Trophoblast cell (in vitro differentiated cells and primary cell): ENCODE results near the gene SLC6A5. TPM values are rescaled to one million over a fixed set of nuclear protein-coding genes. Genes with fewer than 3 reads are reported as not detected.
A peak's percentile ranks its signal among the peaks of the same experiment; 100 is the strongest.
"Not testable (repeated sequence)": the region's sequence is repeated elsewhere in the genome, so short reads cannot be mapped to it uniquely, and the experiment has no call there.

Source experiments
- DNase-seq, 2 donors: peaks; one replicate each; pipeline ENCODE4 v3.0.0-alpha.2; 2016
- H2AFZ ChIP-seq: 2 replicates; pipeline ENCODE4 v1.6.1; 2013; ENCODE audit warnings: low read length, moderate library complexity, mild to moderate bottlenecking; ENCODE audit not compliant: insufficient read depth, poor library complexity
- H2AK5ac ChIP-seq: 2 replicates; pipeline ENCODE4 v1.6.1; 2013; ENCODE audit warnings: mild to moderate bottlenecking, low read length
- H2BK120ac ChIP-seq: 2 replicates; pipeline ENCODE4 v1.6.1; 2013; ENCODE audit warnings: low read length, mild to moderate bottlenecking, moderate library complexity; ENCODE audit not compliant: insufficient read depth, poor library complexity
- H2BK12ac ChIP-seq: 2 replicates; pipeline ENCODE4 v1.6.1; 2013; ENCODE audit warnings: mild to moderate bottlenecking, low read length, moderate library complexity
- H2BK5ac ChIP-seq: 2 replicates; pipeline ENCODE4 v1.6.1; 2013; ENCODE audit warnings: low read length, low read depth, moderate library complexity, mild to moderate bottlenecking; ENCODE audit not compliant: poor library complexity
- H3K14ac ChIP-seq: 2 replicates; pipeline ENCODE4 v1.6.1; 2013; ENCODE audit warnings: mild to moderate bottlenecking, low read length
- H3K18ac ChIP-seq: 2 replicates; pipeline ENCODE4 v1.6.1; 2013; ENCODE audit warnings: mild to moderate bottlenecking, low read length
- H3K23ac ChIP-seq: 2 replicates; pipeline ENCODE4 v1.6.1; 2013; ENCODE audit warnings: low read length
- H3K27ac ChIP-seq: 2 replicates; pipeline ENCODE4 v1.5.1; 2013; ENCODE audit warnings: low read depth, mild to moderate bottlenecking, inconsistent platforms, low read length, moderate library complexity
- H3K27me3 ChIP-seq: 2 replicates; pipeline ENCODE4 v1.6.1; 2013; ENCODE audit warnings: inconsistent platforms, mild to moderate bottlenecking, low read length, moderate library complexity; ENCODE audit not compliant: insufficient read depth
- H3K36me3 ChIP-seq, 2 experiments: 1 replicate in 1 of 2; 2 replicates in 1 of 2; pipeline ENCODE4 v1.6.1; 2013; ENCODE audit warnings: low read length in 2 of 2, mild to moderate bottlenecking in 2 of 2, moderate library complexity in 1 of 2; ENCODE audit not compliant: insufficient read depth in 2 of 2, control insufficient read depth in 1 of 2
- H3K4ac ChIP-seq: 2 replicates; pipeline ENCODE4 v1.6.1; 2013; ENCODE audit warnings: low read depth, mild to moderate bottlenecking, low read length, moderate library complexity
- H3K4me1 ChIP-seq, 2 experiments: 1 replicate in 1 of 2; 2 replicates in 1 of 2; pipeline ENCODE4 v1.6.1; 2013; ENCODE audit warnings: low read length in 2 of 2, mild to moderate bottlenecking in 2 of 2, moderate library complexity in 1 of 2; ENCODE audit not compliant: insufficient read depth in 2 of 2, control insufficient read depth in 1 of 2
- H3K4me2 ChIP-seq: 2 replicates; pipeline ENCODE4 v1.6.1; 2013; ENCODE audit warnings: inconsistent platforms, mild to moderate bottlenecking, low read length, moderate library complexity
- H3K4me3 ChIP-seq: 2 replicates; pipeline ENCODE4 v1.5.1; 2013; ENCODE audit warnings: mild to moderate bottlenecking, low read depth, low read length, inconsistent platforms
- H3K79me1 ChIP-seq: one replicate; pipeline ENCODE4 v1.6.1; 2013; ENCODE audit warnings: low read length
- H3K79me2 ChIP-seq: 2 replicates; pipeline ENCODE4 v1.6.1; 2013; ENCODE audit warnings: low read length, mild to moderate bottlenecking; ENCODE audit not compliant: control insufficient read depth, insufficient read depth, poor library complexity
- H3K9ac ChIP-seq: 2 replicates; pipeline ENCODE4 v1.6.1; 2013; ENCODE audit warnings: mild to moderate bottlenecking, low read length
- H3K9me3 ChIP-seq: 2 replicates; pipeline ENCODE4 v1.6.1; 2013; ENCODE audit warnings: low read depth, mild to moderate bottlenecking, control low read depth, inconsistent platforms, low read length; ENCODE audit not compliant: insufficient read depth
- H4K12ac ChIP-seq: 2 replicates; pipeline ENCODE4 v1.6.1; 2013; ENCODE audit warnings: low read depth, mild to moderate bottlenecking, low read length, moderate library complexity
- H4K8ac ChIP-seq: 2 replicates; pipeline ENCODE4 v1.6.1; 2013; ENCODE audit warnings: low read depth, mild to moderate bottlenecking, low read length, moderate library complexity
- H4K91ac ChIP-seq: one replicate; pipeline ENCODE4 v1.6.1; 2013; ENCODE audit warnings: low read depth, mild to moderate bottlenecking, low read length, moderate library complexity
- WGBS: extraction: QIAGEN DNeasy Blood & Tissue Kit; methylation state at CpG from one replicate; pipeline ENCODE4 v1.1.7; 2013; ENCODE audit warnings: missing lambda C conversion rate; ENCODE audit not compliant: insufficient read length, insufficient coverage; ENCODE audit errors: extremely low coverage; 5-methylcytosine and 5-hydroxymethylcytosine counted together
- polyA plus RNA-seq: library from polyadenylated mRNA; stranded (reverse); fragments of 200-250 nt; gene quantifications from 2 replicates; pipeline ENCODE4 v1.2.3, GENCODE V29; 2013

SLC6A5 gene
- polyA plus RNA-seq = not detected in 2 replicates

GRCh38 chr11:20599221-20600019 is at the start of gene SLC6A5:
Gene SLC6A5 (plus strand): TSS chr11:20599608. CDS start chr11:20599673, 65 bp downstream.
- Histone ChIP-seq H3K36me3 (no peaks in the 10 kb centered on the region), H3K23ac (no peak within 1 kb of the TSS), H3K79me2 (no peaks in the 10 kb centered on the region), H2AK5ac (no peak within 1 kb of the TSS), H3K14ac (no peak within 1 kb of the TSS), H3K27me3 (peaks cover 67% of the 10 kb centered on the region), H3K79me1 (no peaks in the 10 kb centered on the region), H2BK5ac (no peak within 1 kb of the TSS), H3K4ac (no peak within 1 kb of the TSS), H4K8ac (no peak within 1 kb of the TSS), H2BK12ac (no peak within 1 kb of the TSS), H3K27ac (no peak within 1 kb of the TSS), H4K12ac (no peak within 1 kb of the TSS), H3K9ac (no peak within 1 kb of the TSS), H3K9me3 (peaks cover 13% of the 10 kb centered on the region), H3K4me1 (no peaks in the 10 kb centered on the region), H4K91ac (no peak within 1 kb of the TSS), H2AFZ (no peak within 1 kb of the TSS), H3K4me3 (no peak within 1 kb of the TSS), H3K18ac (no peak within 1 kb of the TSS), H3K4me2 (no peak within 1 kb of the TSS), H2BK120ac (no peak within 1 kb of the TSS)
- peak; percentile 30 to 66 for DNase-seq
- no CpG with 5 or more reads among the region's 25 CpGs for WGBS

DNA sequence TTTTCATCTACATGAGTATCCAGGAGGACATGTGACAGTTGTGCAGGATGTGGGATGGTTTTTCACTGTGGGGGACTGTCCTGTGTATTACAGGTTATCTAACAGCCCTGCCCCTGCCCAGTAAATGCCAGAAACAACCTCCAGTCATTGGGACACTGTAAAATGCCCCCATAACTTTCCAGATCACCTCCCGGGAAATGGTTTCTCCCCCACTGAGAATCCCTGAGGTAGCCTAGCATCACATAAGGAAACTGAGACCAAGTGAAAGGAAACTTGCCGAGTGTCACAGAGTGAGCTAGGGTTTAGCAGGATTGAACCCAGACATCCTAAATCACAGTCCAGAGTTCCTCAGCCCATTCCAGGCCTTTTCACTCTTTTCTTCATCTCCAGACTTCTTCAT is 48.3 kb upstream of the SLC6A5 start:
- H2BK120ac ChIP-seq = no peak overlapping the region
- H3K23ac ChIP-seq = no peak overlapping the region
- H3K27ac ChIP-seq = no peak overlapping the region
- H2BK12ac ChIP-seq = no peak overlapping the region
- no peak overlapping the region for H3K14ac ChIP-seq
- no CpG with 5 or more reads among the region's 2 CpGs for WGBS
- H2AK5ac ChIP-seq = no peak overlapping the region
- no peak overlapping the region for H3K4me3 ChIP-seq
- DNase-seq = no peak
- H2AFZ ChIP-seq = no peak overlapping the region
- H4K8ac ChIP-seq = no peak overlapping the region
- no peak overlapping the region for H3K18ac ChIP-seq
- no peaks in the 10 kb centered on the region for H3K79me2 ChIP-seq
- H3K4ac ChIP-seq = no peak overlapping the region
- no peak overlapping the region for H3K9ac ChIP-seq
- H3K79me1 ChIP-seq = no peaks in the 10 kb centered on the region
- H4K91ac ChIP-seq = no peak overlapping the region
- no peaks in the 10 kb centered on the region for H3K36me3 ChIP-seq
- no peak overlapping the region for H3K4me2 ChIP-seq
- H3K4me1 ChIP-seq = no peaks in the 10 kb centered on the region
- no peak overlapping the region for H4K12ac ChIP-seq
- H3K9me3 ChIP-seq = peaks cover 3% of the 10 kb centered on the region
- H3K27me3 ChIP-seq = no peaks in the 10 kb centered on the region
- H2BK5ac ChIP-seq = no peak overlapping the region

DNA sequence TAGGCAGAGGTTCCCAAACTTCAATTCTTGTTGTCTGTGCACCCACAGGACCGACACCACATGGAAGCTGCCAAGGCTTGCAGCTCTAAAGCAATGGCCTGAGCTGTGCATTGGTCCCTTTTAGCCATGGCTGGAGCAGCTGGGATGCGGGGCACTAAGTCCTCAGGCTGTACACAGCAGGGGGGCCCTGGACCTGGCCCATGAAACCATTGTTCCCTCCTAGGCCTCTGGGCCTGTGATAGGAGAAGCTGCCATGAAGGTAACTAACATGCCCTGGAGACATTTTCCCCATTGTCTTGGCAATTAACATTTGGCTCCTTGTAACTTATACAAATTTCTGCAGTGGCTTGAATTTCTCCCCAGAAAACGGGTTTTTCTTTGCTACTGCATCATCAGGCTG is 43.6 kb upstream of the SLC6A5 start:
- H2AK5ac ChIP-seq = no peak overlapping the region
- H3K14ac ChIP-seq = no peak overlapping the region
- H3K23ac ChIP-seq = no peak overlapping the region
- no peaks in the 10 kb centered on the region for H3K4me1 ChIP-seq
- H4K12ac ChIP-seq = no peak overlapping the region
- H3K27ac ChIP-seq = no peak overlapping the region
- H3K27me3 ChIP-seq = no peaks in the 10 kb centered on the region
- H3K4ac ChIP-seq = no peak overlapping the region
- H2AFZ ChIP-seq = no peak overlapping the region
- no peaks in the 10 kb centered on the region for H3K79me1 ChIP-seq
- no peak overlapping the region for H4K8ac ChIP-seq
- no peaks in the 10 kb centered on the region for H3K36me3 ChIP-seq
- WGBS = no CpG with 5 or more reads among the region's 3 CpGs
- no peak overlapping the region for H3K9ac ChIP-seq
- H4K91ac ChIP-seq = no peak overlapping the region
- no peak for DNase-seq
- H3K4me2 ChIP-seq = no peak overlapping the region
- peaks cover 3% of the 10 kb centered on the region for H3K9me3 ChIP-seq
- no peak overlapping the region for H3K18ac ChIP-seq
- H2BK12ac ChIP-seq = no peak overlapping the region
- no peak overlapping the region for H3K4me3 ChIP-seq
- H2BK5ac ChIP-seq = no peak overlapping the region
- no peak overlapping the region for H2BK120ac ChIP-seq
- H3K79me2 ChIP-seq = no peaks in the 10 kb centered on the region

DNA sequence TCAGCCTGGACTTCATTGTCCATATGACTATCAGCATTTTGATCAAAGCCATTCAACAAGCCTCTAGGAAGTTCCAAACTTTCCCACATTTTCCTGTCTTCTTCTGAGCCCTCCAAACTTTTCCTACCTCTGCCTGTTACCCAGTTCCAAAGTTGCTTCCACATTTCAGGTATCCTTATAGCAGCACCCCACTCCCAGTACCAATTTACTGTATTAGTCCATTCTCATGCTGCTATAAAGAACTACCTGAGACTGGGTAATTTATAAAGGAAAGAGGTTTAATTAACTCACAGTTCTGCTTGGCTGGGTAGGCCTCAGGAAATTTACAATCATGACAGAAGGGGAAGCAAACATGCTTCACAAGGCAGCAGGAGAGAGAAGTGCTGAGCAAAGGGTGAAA is 43.0 kb upstream of the SLC6A5 start:
- not testable (repeated sequence) for H2AK5ac ChIP-seq, H3K23ac ChIP-seq, H3K4me1 ChIP-seq, H3K4me2 ChIP-seq, H2BK120ac ChIP-seq, H3K36me3 ChIP-seq, H4K91ac ChIP-seq, H4K8ac ChIP-seq, H3K27me3 ChIP-seq, H2BK12ac ChIP-seq, H3K79me2 ChIP-seq, H3K14ac ChIP-seq, H3K9me3 ChIP-seq, H2BK5ac ChIP-seq, H3K79me1 ChIP-seq, H3K4me3 ChIP-seq, H3K4ac ChIP-seq, H3K9ac ChIP-seq, H4K12ac ChIP-seq, H3K27ac ChIP-seq, H2AFZ ChIP-seq, DNase-seq, H3K18ac ChIP-seq
